Panc1 (cell line): Measurements from ENCODE around the gene ADIG. TPM values are rescaled to one million over a fixed set of nuclear protein-coding genes. Genes with fewer than 3 reads are reported as not detected.

ENCODE experiments used
- ATAC-seq: fragments of 200-7000 bp; cut with Tn5 transposase; 2 replicates; pipeline ENCODE4 v1.9.1; 2020; ENCODE audit warnings: mild to moderate bottlenecking, moderate library complexity
- BruUV-seq: library from RNA; stranded (reverse); fragments of 400-500 nt; replicated peaks from 2 replicates; lab custom pipeline; 2021; lab: Mats Ljungman, UMichigan
- CTCF ChIA-PET: fragments of 300-600 bp; sonication (Branson Sonifier 250); formaldehyde crosslinking; loops from one replicate; lab custom pipeline; 2022; ENCODE audit warnings: antibody characterized with exemption; lab: Charles Lee
- POLR2A ChIA-PET: fragments of 300-600 bp; sonication (Branson Sonifier 250); formaldehyde crosslinking; loops from one replicate; lab custom pipeline; 2022; ENCODE audit warnings: antibody characterized with exemption; lab: Charles Lee
- DNase-seq: peaks from one replicate; pipeline ENCODE4 v3.0.0-alpha.2; 2010; ENCODE audit warnings: low read depth, low spot score
- H3K27ac ChIP-seq: 2 replicates; pipeline ENCODE4 v1.5.1; 2011; ENCODE audit warnings: mild to moderate bottlenecking, low read length, inconsistent platforms
- H3K27me3 ChIP-seq: fragments of 200-500 bp; sonication (Bioruptor generic); 2 replicates; pipeline ENCODE4 v1.6.0; 2014; ENCODE audit warnings: low read length, inconsistent platforms; ENCODE audit not compliant: control insufficient read depth, insufficient read depth
- H3K36me3 ChIP-seq: fragments of 200-500 bp; sonication (Bioruptor generic); 2 replicates; pipeline ENCODE4 v1.5.1; 2014; ENCODE audit warnings: inconsistent platforms, mild to moderate bottlenecking, low read length, moderate library complexity; ENCODE audit not compliant: control insufficient read depth, insufficient read depth
- H3K4me1 ChIP-seq: 2 replicates; pipeline ENCODE4 v1.5.1; 2011; ENCODE audit warnings: inconsistent platforms, mild to moderate bottlenecking, low read length, moderate library complexity; ENCODE audit not compliant: control insufficient read depth, insufficient read depth
- H3K4me3 ChIP-seq, 2 experiments: 2 replicates each; pipeline ENCODE4 v1.5.1; 2011 to 2012; ENCODE audit warnings: low read depth in 2 of 2, low read length in 2 of 2, mild to moderate bottlenecking in 2 of 2, inconsistent platforms in 1 of 2, moderate library complexity in 1 of 2
- H3K9me3 ChIP-seq: fragments of 200-500 bp; sonication (Bioruptor generic); 2 replicates; pipeline ENCODE4 v1.5.1; 2014; ENCODE audit warnings: low read depth, mild to moderate bottlenecking, inconsistent platforms, low read length, moderate library complexity; ENCODE audit not compliant: control insufficient read depth, insufficient read depth
- CTCF ChIP-seq: fragments of 450-650 bp; IDR thresholded peaks from 2 replicates; pipeline ENCODE4 v1.5.1; 2017; ENCODE audit warnings: mild to moderate bottlenecking
- POLR2AphosphoS5 ChIP-seq: IDR thresholded peaks from 2 replicates; pipeline ENCODE4 v1.6.1; 2012; ENCODE audit warnings: mild to moderate bottlenecking, low read depth, low read length, moderate library complexity
- REST ChIP-seq, 2 experiments: IDR thresholded peaks; 2 replicates each; pipeline ENCODE4 v1.6.1; 2011 to 2012; ENCODE audit warnings: low read depth in 2 of 2, control low read depth in 1 of 2, low read length in 1 of 2, mild to moderate bottlenecking in 1 of 2, moderate library complexity in 1 of 2; ENCODE audit not compliant: insufficient read depth in 1 of 2
- SIN3A ChIP-seq: IDR thresholded peaks from 2 replicates; pipeline ENCODE4 v1.6.1; 2012; ENCODE audit warnings: low read depth, mild to moderate bottlenecking, low read length, moderate library complexity, borderline replicate concordance; ENCODE audit not compliant: insufficient read depth
- TCF7L2 ChIP-seq: IDR thresholded peaks from 2 replicates; pipeline ENCODE4 v1.6.1; 2011; ENCODE audit warnings: mild to moderate bottlenecking, low read depth, low read length, inconsistent platforms
- in situ Hi-C: cut with HindIII; loops from 2 replicates; pipeline ENCODE4 v1.10.0; 2016; ENCODE audit warnings: low sequenced_read_pairs, low pct_unique_long_range_greater_than_20kb
- intact Hi-C: fragments of 100-400 bp; cut with micrococcal nuclease; formaldehyde crosslinking; loops from one replicate; pipeline ENCODE4 v1.10.0; 2022; ENCODE audit not compliant: unreplicated experiment
- total RNA-seq: library from RNA; stranded (reverse); gene quantifications from one replicate; pipeline ENCODE4 v1.2.1, GENCODE V29; 2021; ENCODE audit not compliant: unreplicated experiment

Gene ADIG
- total RNA-seq, 1 experiment from 2014 or later: not detected

GRCh38 chr20:38617830-38618196 is 36.8 kb downstream of the ADIG start:
- ATAC-seq (no peak), DNase-seq (no peak)
- Histone ChIP-seq H3K4me3 (no peak overlapping the region), H3K9me3 (no peaks in the 10 kb centered on the region), H3K4me1 (no peaks in the 10 kb centered on the region; the same call in 1 of the 2 replicates), H3K27ac (no peak overlapping the region), H3K36me3 (no peaks in the 10 kb centered on the region), H3K27me3 (peaks cover 2% of the 10 kb centered on the region; the same call in 1 of the 2 replicates)
- in situ Hi-C loops: no loop called here
- TF ChIP-seq TCF7L2 (no peak), POLR2AphosphoS5 (no peak), REST (IDR thresholded peaks at IDR 0.05; ENCODE audit: insufficient read depth in 1 of 2, low read depth in 2 of 2, low read length in 1 of 2) (no peak), SIN3A (no peak), CTCF (no peak)
- no TSS peak for BruUV-seq
- ChIA-PET POLR2A (no interaction called here), CTCF (no interaction called here)
- intact Hi-C loops: no loop called here

- in situ Hi-C loops: no loop called here
- H3K36me3 ChIP-seq: no peaks in the 10 kb centered on the region
- H3K27ac ChIP-seq: no peak overlapping the region
- no peak overlapping the region for H3K4me3 ChIP-seq
- BruUV-seq: no TSS peak
- H3K4me1 ChIP-seq: no peaks in the 10 kb centered on the region; the same call in 1 of the 2 replicates
- ChIA-PET POLR2A (no interaction called here), CTCF (no interaction called here)
- peaks cover 2% of the 10 kb centered on the region; the same call in 1 of the 2 replicates for H3K27me3 ChIP-seq
- no peak for ATAC-seq
- intact Hi-C loops: no loop called here
- DNase-seq: no peak
- no peaks in the 10 kb centered on the region for H3K9me3 ChIP-seq
- TF ChIP-seq TCF7L2: no peak
- no peak for TF ChIP-seq SIN3A
- no peak for TF ChIP-seq POLR2AphosphoS5
- no peak for TF ChIP-seq CTCF
- no peak for TF ChIP-seq REST (IDR thresholded peaks at IDR 0.05; ENCODE audit: insufficient read depth in 1 of 2, low read depth in 2 of 2, low read length in 1 of 2)
These were observed 39.4 kb downstream of the ADIG start for GRCh38 chr20:38620441-38620840.
